GM18505 (cell line): ENCODE data around the gene PHF5A.

ENCODE experiments used
- ATAC-seq: cut with Tn5 transposase; IDR thresholded peaks from one replicate; pipeline ENCODE4 v1.9.1; 2021; ENCODE audit not compliant: unreplicated experiment
- POLR2A ChIP-seq: IDR thresholded peaks from 4 replicates; pipeline ENCODE4 v1.6.1; 2011; ENCODE audit warnings: borderline replicate concordance; ENCODE audit not compliant: insufficient read depth, insufficient read length; ENCODE audit errors: extremely low read depth

PHF5A gene

DNA sequence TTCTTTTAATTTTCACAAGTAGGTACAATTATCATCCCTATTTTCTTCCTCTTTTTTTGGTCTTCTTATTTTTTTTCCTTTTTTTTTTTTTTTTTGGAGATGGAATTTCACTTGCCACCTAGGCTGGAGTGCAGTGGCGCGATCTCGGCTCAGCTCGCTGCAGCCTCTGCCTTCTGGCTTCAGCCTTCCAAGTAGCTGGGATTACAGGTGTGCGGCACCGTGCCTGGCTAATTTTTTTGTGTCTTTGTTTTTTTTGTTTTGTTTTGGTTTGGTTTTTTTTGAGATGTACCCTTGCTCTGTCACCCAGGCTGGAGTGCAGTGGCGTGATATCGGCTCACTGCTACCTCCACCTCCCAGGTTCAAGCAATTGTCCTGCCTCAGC, 38.5 kb downstream of the PHF5A start:
- no peak for TF ChIP-seq POLR2A
- ATAC-seq, result no peak

DNA sequence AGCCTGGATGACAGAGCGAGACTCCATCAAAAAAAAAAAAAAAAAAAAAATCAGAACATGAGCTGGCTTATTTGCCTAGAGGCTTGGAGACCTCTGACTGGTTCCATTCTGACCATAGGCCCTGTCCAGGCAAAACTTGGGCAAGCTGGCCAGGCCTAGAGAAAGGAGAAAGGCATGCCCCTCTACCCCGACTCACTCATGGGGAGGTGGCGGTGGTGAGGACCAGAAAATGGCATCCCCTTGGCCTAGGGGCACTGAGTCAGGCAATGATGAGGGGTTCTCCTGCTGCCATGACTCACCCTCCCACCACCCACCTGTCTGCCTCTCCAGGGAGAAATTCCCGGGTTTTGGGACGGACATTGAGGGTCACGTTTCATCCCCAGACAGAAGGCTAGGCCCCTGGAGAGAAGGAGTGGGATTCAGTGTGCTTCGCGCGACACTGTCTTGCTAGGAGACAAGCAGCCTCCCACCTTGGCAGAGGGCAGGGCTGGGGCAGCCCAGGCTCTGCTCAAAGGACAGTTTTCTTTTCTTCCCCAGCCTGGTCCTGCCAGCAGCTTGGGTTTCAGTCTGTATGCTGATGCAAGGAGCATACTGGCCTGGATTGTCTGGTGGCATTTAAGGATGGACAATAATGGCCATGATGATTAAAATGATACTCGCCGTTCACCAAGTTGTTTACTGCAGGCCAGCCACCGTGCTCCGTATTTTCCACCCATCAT, 39.1 kb downstream of the PHF5A start:
- no peak for TF ChIP-seq POLR2A
- ATAC-seq, result no peak

DNA sequence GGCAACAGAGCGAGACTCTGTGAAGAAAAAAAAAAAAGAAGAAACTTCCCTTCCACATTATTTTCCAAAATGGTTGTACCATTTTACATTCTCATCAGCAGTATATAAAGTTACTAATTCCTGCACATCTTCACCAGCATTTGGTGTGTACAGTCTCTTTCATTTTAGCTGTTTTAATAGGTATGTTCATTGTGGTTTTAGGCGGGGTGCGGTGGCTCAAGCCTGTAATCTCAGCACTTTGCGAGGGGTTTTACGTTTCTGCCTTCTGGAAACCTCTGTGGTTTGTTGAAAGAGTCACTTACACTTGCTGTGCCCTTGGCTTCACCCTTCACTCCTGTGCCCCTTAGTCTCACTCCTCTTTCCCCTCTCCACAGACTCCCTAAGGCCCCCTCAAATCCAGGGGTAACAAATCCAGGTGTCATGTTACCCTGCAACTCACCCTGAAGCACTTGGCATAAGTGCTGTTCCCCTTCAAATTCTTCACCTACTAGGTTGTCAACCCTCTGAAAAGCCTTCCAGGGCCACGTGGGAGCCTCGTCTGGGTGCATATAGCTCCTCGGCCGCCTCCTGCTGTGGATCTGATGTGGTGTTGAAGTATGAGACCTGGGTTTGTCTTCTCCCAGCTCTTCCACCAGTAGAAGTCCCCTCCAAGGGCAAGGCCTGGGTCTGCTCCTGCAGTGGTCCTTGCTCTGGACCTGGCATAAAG, 42.7 kb downstream of the PHF5A start:
- no peak for TF ChIP-seq POLR2A
- no peak for ATAC-seq

DNA sequence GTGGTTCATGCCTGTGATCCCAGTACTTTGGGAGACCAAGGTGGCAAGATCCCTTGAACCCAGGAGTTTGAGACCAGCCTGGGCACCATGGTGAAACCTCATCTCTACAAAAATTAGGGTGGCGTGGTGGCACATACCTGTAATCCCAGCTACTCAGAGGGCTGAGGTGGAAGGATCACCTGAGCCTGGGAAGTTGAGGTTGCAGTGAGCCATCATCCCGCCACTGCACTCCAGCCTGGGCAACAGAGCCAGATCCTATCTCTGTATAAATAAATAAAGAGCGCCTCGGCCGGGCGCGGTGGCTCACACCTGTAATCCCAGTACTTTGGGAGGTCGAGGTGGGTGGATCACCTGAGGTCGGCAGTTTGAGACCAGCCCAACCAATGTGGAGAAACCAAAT, 49.8 kb downstream of the PHF5A start:
- no peak for ATAC-seq
- TF ChIP-seq POLR2A, result no peak

DNA sequence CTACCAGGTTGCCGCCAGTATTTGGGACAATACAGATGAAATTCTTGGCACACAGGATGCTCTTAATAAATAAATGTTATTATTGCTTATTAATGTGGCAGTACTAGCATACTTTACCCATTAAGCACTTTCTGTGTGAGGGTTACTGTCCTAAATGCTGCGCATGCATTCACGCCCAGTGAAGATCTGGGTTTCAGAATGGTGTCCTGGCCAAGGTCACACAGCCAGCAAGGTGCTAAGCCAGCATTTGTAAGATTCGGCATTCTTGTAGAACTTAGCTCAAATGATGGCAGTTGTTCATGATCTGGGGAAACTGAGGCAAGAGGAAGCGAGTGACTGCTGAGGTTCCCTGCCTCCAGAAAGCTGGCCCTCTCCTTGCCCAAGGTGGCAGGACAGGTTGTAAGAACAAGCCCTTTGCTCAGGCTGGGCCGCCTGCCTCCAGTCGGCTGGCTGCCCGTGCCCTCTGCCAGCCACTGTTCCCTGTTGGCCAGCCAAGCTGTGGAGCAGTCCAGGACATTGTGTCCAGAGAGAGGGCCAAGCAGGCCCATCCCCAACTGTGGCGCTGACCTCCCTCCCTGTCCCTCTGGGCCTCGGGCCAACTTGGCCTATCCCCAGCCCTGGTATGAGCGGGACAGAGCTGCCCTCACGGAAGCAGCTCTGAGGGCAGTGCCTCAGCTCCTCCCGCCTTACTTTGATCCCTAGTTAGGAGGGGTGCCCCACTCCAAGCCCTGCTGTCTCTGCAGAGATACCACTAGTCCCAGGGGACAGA, 50.7 kb downstream of the PHF5A start:
- no peak for TF ChIP-seq POLR2A
- no peak for ATAC-seq

DNA sequence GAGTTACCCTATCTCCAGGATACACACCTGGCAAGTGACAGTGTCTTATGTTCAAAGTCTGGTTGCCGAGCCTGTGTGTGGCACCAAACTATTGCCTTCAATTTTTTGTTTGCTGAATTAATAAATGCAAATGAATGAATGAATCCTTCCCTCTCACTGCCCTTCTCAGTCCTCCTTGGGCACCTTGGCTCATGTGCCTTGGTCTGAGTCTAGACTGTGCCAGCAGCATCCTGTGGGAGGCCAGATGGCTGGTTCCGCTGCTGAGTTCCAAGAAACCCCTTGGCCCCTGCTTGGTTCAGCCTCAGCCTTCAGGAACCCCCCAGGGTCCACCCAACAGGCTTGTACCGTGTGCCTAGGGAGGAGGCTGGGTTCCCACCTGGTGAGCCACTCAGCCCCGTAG, 52.9 kb downstream of the PHF5A start:
- no peak for TF ChIP-seq POLR2A

DNA sequence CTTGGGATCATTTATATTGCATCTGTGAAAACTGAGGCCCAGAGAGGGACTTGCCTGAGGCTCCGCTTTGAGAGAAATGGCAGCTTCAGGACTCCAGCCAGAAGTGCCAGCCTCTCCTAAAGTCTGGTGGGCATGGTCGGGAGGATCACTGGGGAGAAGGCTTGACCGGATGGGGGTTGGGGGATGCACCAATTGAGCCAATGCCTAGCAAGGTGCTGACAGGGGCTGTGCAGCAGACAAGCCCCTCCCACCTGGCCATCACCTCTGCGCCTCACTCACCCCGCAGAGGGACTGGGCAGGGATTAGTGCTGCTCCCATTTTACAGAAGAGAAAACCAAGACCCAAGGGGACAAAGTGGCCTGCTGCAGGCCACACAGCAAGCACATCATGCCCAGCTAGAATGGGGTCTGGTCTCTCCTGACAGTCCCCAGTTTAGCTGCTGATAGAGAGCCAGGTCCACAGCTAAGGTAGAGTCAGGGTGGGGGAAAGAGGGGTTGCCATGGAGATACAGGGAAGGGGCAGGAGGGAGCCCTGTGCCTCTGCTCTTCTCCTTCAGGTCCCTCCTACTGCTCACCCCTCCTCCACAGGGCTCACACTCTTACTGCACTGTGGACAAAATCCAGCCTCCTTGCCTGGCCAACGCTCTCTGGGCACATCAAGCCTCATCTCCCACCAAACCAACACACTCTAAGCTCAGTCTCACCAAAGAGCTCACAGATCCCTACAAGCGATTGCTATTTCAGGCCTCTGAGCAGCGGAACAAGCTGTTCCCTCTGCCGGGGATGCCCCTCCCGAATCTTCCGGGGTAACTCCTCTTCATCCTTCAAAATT, 57.3 kb downstream of the PHF5A start:
- ATAC-seq, result no peak
- no peak for TF ChIP-seq POLR2A

More for the DNA sequence above, 52.9 kb downstream of the PHF5A start:
- ATAC-seq, result no peak

DNA sequence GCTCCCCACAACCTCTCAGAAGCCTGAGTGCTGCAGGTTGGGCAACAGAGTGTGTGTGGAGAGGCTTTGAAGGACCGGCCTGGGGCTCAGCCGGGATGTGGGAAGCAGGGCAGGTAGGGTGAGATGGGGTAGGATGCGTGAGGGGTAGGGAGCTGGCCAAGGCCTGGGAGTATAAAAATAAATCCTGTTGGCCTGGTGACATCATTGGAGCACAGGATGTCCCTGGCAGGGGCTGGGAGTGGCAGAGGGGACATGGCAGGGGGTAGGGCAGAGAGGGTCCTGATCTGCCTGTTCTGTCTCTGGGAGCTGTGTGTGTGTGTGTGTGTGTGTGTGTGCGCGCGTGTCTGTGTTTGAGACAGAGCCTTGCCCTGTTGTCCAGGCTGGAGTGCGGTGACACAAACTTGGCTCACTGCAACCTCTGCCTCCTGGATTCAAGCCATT, 58.2 kb downstream of the PHF5A start:
- no peak for ATAC-seq
- TF ChIP-seq POLR2A, result no peak
